ENCODE data around the gene FBXO3. TPM values are rescaled to one million over a fixed set of nuclear protein-coding genes. Genes with fewer than 3 reads are reported as not detected.

The FBXO3 gene
- polyA plus RNA-seq, 3 donors: 17.5 to 25.2 (median 21.4) TPM

DNA sequence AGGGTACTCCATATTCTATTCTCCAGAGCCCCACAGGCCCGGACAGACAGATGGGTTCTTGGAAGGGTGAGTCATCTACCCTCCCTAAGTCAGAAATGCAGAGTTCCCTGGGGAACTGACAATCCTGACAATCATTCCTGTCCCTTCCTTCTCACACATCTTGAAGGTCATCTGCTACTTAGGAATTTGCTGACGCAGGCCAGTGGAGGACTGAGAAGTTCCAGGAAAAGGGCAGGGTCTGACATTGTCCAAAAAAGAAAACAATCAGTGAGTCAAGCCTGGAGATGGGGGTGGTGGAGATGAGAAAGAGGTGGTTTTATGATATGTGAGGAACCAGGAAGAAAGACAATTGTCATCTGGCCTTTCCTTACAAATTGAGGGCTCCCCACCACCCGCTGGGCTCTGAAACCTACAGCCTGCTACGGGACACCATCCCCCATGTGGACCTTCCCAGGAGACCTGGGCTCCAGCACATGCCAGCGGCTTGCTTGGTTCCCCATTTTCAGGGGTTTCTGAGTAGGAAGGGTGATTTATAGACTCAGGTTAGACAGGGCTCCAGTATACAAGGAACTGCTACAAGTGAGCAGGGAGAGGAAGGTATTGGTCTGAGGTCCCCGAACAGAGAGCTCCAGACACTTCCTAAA, 51.0 kb downstream of the FBXO3 start:
- H3K4me1 Mint-ChIP-seq: peaks cover 31% of the 10 kb centered on the region
- no peak for TF ChIP-seq CTCF (IDR thresholded peaks at IDR 0.05)
- intact Hi-C loops (cut with micrococcal nuclease): no loop called here
- Histone ChIP-seq H3K4me1 (ENCODE audit: control insufficient read depth in 1 of 2, insufficient read depth in 2 of 2, low read length in 2 of 2) (peaks cover 12 to 14% of the 10 kb centered on the region in 2 donors), H3K79me2 (ENCODE audit: insufficient read depth, low read length) (no peaks in the 10 kb centered on the region), H3K27ac (ENCODE audit: low read depth in 1 of 2, low read length in 2 of 2) (no peak overlapping the region), H3K4me3 (replicated peaks in 1 of 3; ENCODE audit: low read depth in 2 of 3, low read length in 3 of 3) (no peak overlapping the region), H3K9me3 (replicated peaks in 1 of 2; ENCODE audit: control insufficient read depth in 1 of 2, insufficient read depth in 1 of 2, low read length in 2 of 2) (no peaks in the 10 kb centered on the region), H3K4me2 (replicated peaks; ENCODE audit: extremely low read depth, low read length, poor library complexity, severe bottlenecking) (no peak overlapping the region), H3K9ac (ENCODE audit: insufficient read depth, low read length, poor library complexity, severe bottlenecking) (no peak overlapping the region), H3K36me3 (replicated peaks in 1 of 2; ENCODE audit: control insufficient read depth in 1 of 2, insufficient read depth in 2 of 2, low read length in 2 of 2) (no peaks in the 10 kb centered on the region), H2AFZ (ENCODE audit: insufficient read depth, low read depth, low read length, poor library complexity, severe bottlenecking) (no peak overlapping the region), H4K20me1 (ENCODE audit: insufficient read depth, low read length) (no peaks in the 10 kb centered on the region), H3K27me3 (ENCODE audit: control insufficient read depth in 2 of 2, insufficient read depth in 2 of 2, low read length in 2 of 2) (no peaks in the 10 kb centered on the region)
- H3K27me3 Mint-ChIP-seq (ENCODE audit: low read depth in 3 of 3): peaks cover 0 to 4% (median 0%) of the 10 kb centered on the region in 3 donors
- WGBS (ENCODE audit: insufficient coverage): no CpG with 5 or more reads among the region's 6 CpGs
- DNase-seq: peak in 1 of 3 donors; percentile 23
- H3K36me3 Mint-ChIP-seq: peaks cover 9% of the 10 kb centered on the region in 2 donors
- peak overlapping the region in 3 of 7 donors; percentile 19 to 68 (median 23) for H3K27ac Mint-ChIP-seq
- no peaks in the 10 kb centered on the region for H3K9me3 Mint-ChIP-seq
- no peak overlapping the region for H3K4me3 Mint-ChIP-seq

DNA sequence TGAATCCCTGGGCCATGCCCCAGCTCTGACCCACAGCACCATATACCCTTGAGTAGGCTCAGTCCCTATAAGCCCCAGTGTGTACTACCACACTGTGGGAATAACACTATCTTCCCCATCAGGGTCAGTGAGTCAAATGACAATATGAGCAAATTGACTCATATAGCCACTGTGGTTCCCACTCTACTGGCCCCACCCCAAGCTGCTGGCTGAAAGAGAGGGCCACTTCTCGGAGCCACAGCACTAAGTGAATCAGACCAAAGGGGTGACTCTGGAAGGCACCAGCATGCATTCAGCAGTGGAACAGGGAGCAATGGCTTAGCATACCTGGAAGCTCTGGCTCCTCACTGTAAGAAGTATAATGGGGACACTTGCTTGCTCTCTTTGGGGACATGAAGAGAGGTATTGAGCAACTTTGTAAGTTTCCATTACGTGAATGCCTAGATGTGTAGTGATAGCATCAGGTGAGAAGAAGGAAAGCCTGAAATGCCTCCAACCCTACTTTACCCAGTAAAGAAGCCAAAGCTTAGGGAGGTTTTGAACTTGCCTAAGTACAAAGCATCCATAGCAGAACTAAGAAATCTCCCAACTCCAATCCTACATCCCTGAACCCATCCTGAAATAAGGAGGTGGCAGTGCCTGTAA, 51.6 kb downstream of the FBXO3 start:
- no peaks in the 10 kb centered on the region for H3K79me2 ChIP-seq (ENCODE audit: insufficient read depth, low read length)
- H3K4me3 ChIP-seq (replicated peaks in 1 of 3; ENCODE audit: low read depth in 2 of 3, low read length in 3 of 3): no peak overlapping the region
- peaks cover 9% of the 10 kb centered on the region in 2 donors for H3K36me3 Mint-ChIP-seq
- peak overlapping the region in 1 of 7 donors; percentile 13 for H3K27ac Mint-ChIP-seq
- H3K4me1 ChIP-seq (ENCODE audit: control insufficient read depth in 1 of 2, insufficient read depth in 2 of 2, low read length in 2 of 2): peaks cover 12 to 14% of the 10 kb centered on the region in 2 donors
- no peaks in the 10 kb centered on the region for H4K20me1 ChIP-seq (ENCODE audit: insufficient read depth, low read length)
- no peaks in the 10 kb centered on the region for H3K27me3 ChIP-seq (ENCODE audit: control insufficient read depth in 2 of 2, insufficient read depth in 2 of 2, low read length in 2 of 2)
- no peak overlapping the region for H3K4me3 Mint-ChIP-seq
- no peak overlapping the region for H2AFZ ChIP-seq (ENCODE audit: insufficient read depth, low read depth, low read length, poor library complexity, severe bottlenecking)
- peak in 2 of 3 donors; percentile 17 to 57 for DNase-seq
- WGBS (ENCODE audit: insufficient coverage): 71% methylated on average over 1 of the region's 2 CpGs
- H3K4me1 Mint-ChIP-seq: peaks cover 28% of the 10 kb centered on the region
- no peak overlapping the region for H3K4me2 ChIP-seq (replicated peaks; ENCODE audit: extremely low read depth, low read length, poor library complexity, severe bottlenecking)
- peaks cover 0 to 4% (median 0%) of the 10 kb centered on the region in 3 donors for H3K27me3 Mint-ChIP-seq (ENCODE audit: low read depth in 3 of 3)
- H3K9ac ChIP-seq (ENCODE audit: insufficient read depth, low read length, poor library complexity, severe bottlenecking): no peak overlapping the region
- H3K9me3 Mint-ChIP-seq: no peaks in the 10 kb centered on the region
- TF ChIP-seq CTCF (IDR thresholded peaks at IDR 0.05): no peak
- H3K9me3 ChIP-seq (replicated peaks in 1 of 2; ENCODE audit: control insufficient read depth in 1 of 2, insufficient read depth in 1 of 2, low read length in 2 of 2): no peaks in the 10 kb centered on the region
- H3K36me3 ChIP-seq (replicated peaks in 1 of 2; ENCODE audit: control insufficient read depth in 1 of 2, insufficient read depth in 2 of 2, low read length in 2 of 2): no peaks in the 10 kb centered on the region
- intact Hi-C loops (cut with micrococcal nuclease): no loop called here
- H3K27ac ChIP-seq (ENCODE audit: low read depth in 1 of 2, low read length in 2 of 2): no peak overlapping the region
